ENCODE data around the gene CD40. TPM values are rescaled to one million over a fixed set of nuclear protein-coding genes. Genes with fewer than 3 reads are reported as not detected.

Gene CD40
- total and polyA plus RNA-seq, 2 of the 4 experiments (the other 2 are of a cell fraction), result 0.36 to 0.92 TPM

DNA sequence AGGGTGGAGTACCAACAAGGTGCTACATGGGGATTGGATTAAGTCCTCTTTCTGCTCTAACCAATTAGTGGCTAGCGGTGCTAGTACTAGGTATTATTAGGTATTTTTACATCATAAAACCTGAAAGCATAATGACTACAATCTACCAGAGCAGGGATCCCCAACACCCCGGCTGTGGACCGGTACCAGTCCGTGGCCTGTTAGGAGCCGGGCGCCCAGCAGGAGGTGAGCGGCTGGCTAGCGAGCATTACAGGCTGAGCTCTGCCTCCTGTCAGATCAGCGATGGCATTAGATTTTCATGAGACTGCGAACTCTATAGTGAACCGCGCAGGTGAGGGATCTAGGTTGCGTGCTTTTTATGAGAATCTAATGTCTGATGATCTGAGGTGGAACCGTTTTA is 9.1 kb upstream of the CD40 start:
- POLR2A ChIA-PET (ENCODE audit: unreplicated experiment), result no interaction called here

More for the DNA sequence above, 9.1 kb upstream of the CD40 start:
- Histone ChIP-seq H3K79me1 (ENCODE audit: low read depth in 1 of 2, low read length in 2 of 2) (no peaks in the 10 kb centered on the region), H4K20me1 (ENCODE audit: insufficient read depth, low read length) (no peaks in the 10 kb centered on the region), H2BK120ac (ENCODE audit: low read depth, low read length) (no peak overlapping the region), H2BK15ac (ENCODE audit: low read depth, low read length) (no peak overlapping the region), H3K9ac (ENCODE audit: low read depth, low read length) (no peak overlapping the region), H3K9me3 (ENCODE audit: control insufficient read depth, insufficient read depth, low read length) (peaks cover 3% of the 10 kb centered on the region; the same call in 1 of the 2 replicates), H4K8ac (ENCODE audit: low read depth in 2 of 2, low read length in 2 of 2) (no peak overlapping the region), H3K36me3 (ENCODE audit: control insufficient read depth, insufficient read depth, low read length) (no peaks in the 10 kb centered on the region), H3K23ac (ENCODE audit: low read depth, low read length) (no peak overlapping the region), H4K91ac (ENCODE audit: insufficient read depth, low read depth, low read length) (no peak overlapping the region), H3K56ac (ENCODE audit: extremely low read depth, insufficient read depth, low read length) (no peak overlapping the region), H3K4ac (ENCODE audit: low read depth, low read length) (no peak overlapping the region), H3K14ac (replicated peaks; ENCODE audit: low read depth, low read length) (no peak overlapping the region), H2BK5ac (ENCODE audit: low read depth, low read length, poor library complexity, severe bottlenecking) (no peak overlapping the region), H2AK9ac (replicated peaks; ENCODE audit: low read depth, low read length, poor library complexity) (no peak overlapping the region), H3K9me1 (ENCODE audit: insufficient read depth, low read length) (no peaks in the 10 kb centered on the region), H2BK20ac (ENCODE audit: low read depth, low read length) (no peak overlapping the region), H2AK5ac (ENCODE audit: low read depth, low read length) (no peak overlapping the region), H3K4me1 (ENCODE audit: control insufficient read depth, insufficient read depth, low read length) (no peaks in the 10 kb centered on the region), H3K4me3 (ENCODE audit: insufficient read depth, low read depth, low read length) (no peak overlapping the region), H3K4me2 (ENCODE audit: low read depth, low read length) (no peak overlapping the region), H3K27me3 (ENCODE audit: control insufficient read depth, insufficient read depth, low read length) (peaks cover 25% of the 10 kb centered on the region), H4K5ac (ENCODE audit: low read depth, low read length) (no peak overlapping the region), H2AFZ (replicated peaks; ENCODE audit: low read length, poor library complexity) (no peak overlapping the region), H3K27ac (ENCODE audit: insufficient read depth, low read length) (no peak overlapping the region), H3K18ac (ENCODE audit: low read depth, low read length) (no peak overlapping the region)
- CTCF ChIA-PET, result no interaction called here
- in situ Hi-C loops (cut with MboI; ENCODE audit: low sequenced_read_pairs), result no loop called here
- TF ChIP-seq SMC3 (IDR thresholded peaks at IDR 0.05; ENCODE audit: low read depth, low read length), result no peak
- 69% methylated on average over 5 of the region's 14 CpGs; no CpG with 5 or more reads in 1 of the 2 experiments for WGBS, 2 experiments (ENCODE audit: extremely low coverage in 2 of 2, insufficient read length in 1 of 2)
- dilution Hi-C loops (cut with HindIII; ENCODE audit: low sequenced_read_pairs, unreplicated experiment), result no loop called here
- no TSS peak for BruUV-seq (replicated peaks)
- no peak for ATAC-seq (ENCODE audit: low read depth)
- intact Hi-C loops (cut with micrococcal nuclease), result no loop called here
- no peak for DNase-seq

Measured in IMR-90 (cell line).